ENCODE results near the gene KLHL8. TPM values are rescaled to one million over a fixed set of nuclear protein-coding genes. Genes with fewer than 3 reads are reported as not detected.

KLHL8 gene
- total RNA-seq, 1 donor: 5.4 TPM

DNA sequence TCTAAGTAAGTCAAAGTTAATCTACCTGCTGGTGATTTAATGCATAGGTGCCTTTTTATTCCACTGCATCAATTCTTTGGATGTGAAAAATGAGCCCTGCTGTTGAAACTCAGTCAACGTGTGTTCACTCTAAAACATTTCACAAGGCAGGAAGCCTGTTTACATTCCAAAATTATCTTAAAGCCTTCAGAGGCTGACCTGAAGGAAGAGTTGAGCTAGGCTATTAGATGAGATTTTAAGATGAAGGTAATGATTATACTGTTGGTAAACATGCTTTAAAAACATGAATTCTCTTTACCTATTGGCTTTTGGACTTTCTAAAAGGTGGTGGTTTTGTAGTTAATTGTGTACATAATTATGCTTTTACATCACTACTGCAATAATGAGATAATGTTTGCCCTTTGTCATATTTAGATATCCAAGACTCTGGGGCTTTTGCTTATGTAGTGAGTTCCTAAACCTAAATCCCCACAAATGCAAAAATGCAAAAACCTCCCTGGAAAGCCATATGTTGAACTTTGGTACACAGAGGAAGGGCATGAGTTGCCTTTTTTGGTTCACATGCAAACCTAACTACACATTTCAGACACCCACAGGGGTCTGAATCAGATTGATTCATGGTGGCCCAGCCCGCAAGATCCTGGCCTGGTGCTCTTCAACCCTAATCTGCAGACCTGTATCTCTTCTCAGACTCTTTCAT is 92.3 kb downstream of the KLHL8 start:
- DNase-seq (ENCODE audit: low read depth in 2 of 3, low spot score in 2 of 3): no peak

DNA sequence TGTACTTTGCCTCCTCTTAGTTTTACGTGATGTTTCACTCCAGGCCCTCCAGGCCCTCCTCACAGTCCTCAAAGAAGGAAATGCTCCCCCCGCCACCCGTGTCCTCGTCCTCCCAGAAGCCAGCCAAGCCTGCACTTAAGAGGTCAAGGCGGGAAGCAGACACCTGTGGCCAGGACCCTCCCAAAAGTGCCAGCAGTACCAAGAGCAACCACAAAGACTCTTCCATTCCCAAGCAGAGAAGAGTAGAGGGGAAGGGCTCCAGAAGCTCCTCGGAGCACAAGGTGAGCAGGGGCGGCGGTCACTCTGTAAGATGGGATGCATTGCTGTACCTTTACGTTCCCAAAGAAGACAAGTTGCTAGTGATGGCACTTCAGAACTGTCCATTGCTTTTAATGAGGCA is 94.4 kb downstream of the KLHL8 start:
- DNase-seq (ENCODE audit: low read depth in 2 of 3, low spot score in 2 of 3): no peak

DNA sequence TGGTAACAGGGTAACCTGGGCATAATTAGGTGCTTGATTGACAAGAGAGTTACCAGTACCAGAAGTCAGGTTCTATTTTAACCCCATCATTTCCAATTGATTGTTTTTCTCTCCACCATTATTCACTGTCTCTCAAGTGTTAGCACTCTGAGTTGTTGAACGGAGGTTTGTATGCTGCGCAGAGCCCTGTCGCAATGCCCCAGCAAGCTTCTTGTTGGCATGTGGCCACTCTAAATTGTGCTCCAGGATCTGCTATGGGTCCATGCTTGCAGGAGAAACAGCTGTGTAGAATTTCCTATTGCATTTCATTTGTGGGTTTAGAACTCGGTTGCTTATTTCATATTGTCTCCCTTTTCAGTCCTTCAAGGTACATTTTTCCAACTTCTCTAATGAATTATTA is 98.2 kb downstream of the KLHL8 start:
- DNase-seq (ENCODE audit: low read depth in 2 of 3, low spot score in 2 of 3): no peak

GRCh38 chr4:87121341-87122065 is 98.9 kb downstream of the KLHL8 start:
- peak in 1 of 3 donors; percentile 43 for DNase-seq (ENCODE audit: low read depth in 2 of 3, low spot score in 2 of 3)

DNA sequence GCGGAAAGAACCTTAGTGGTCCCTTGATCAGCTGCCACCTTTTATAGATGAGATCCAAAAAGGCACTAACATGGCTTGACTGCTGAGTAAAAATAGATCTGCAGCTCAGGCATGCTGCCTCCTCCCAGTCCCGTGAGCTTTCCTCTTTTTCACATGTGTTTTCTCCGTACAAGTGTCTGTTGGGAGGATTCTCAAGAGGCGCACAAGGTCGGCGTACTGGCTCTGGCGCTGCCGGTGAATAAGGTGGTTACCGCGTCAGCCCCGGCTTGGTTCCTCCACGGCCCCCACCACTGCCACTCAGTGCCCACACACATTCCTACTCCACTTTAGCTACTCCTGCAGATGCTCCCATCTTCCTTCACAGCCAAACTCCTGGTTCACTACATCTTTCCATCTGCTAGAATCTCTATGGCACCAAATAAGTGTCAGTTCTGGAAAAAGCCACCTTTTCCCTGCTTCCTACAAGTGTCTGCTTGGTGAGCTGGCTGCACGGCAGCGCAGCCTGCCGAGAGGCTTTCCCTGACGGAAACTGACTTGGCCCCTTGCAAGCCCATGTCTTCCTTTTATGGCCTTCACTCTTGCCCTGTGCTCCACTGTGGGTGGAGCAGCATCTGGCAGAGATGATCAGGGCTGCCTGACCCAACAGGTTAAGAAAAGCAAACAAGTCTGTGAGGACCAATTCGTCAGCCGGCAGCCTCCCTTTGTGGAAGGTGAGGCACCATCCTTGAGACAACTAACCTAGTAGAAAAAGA is 99.8 kb downstream of the KLHL8 start:
- DNase-seq (ENCODE audit: low read depth in 2 of 3, low spot score in 2 of 3): no peak

DNA sequence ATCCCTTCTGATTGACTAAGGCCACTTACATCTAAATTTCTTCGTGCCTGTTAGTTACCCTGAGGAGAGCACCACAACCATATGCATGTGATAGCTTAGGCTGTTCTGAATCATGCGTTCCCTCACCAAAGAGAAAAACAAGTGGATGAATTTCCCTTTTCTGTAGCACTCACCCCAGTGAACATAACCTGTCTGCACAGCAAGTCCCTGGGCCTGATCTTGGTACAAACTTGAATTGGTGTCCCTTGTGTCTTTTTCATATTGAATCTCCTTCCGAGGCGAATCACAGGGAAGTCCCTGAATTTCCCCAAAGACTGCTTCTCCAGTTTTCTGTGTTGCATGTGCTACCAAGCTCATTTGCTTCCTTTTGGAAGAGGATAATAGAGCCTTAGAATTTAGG is 100.4 kb downstream of the KLHL8 start:
- no peak for DNase-seq (ENCODE audit: low read depth in 2 of 3, low spot score in 2 of 3)

DNA sequence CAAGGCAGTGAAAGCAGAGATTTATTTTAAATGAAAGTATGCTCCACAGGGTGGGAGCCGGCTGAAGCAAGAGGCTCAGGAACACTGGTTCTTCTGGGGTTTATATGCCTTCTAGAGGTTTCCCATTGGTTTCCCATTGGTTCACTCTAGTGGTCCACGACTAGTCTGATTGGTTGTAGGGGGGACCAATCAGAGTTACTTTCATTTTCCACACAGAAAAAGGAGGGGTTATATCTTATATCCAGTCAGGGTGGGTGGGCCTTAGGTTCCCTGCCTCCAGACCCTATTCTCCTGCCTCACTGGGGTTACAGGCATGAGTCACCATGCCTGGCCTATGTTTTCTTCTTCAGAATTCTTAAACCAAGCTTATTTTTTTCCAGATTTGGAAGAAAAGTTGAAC is 101.6 kb downstream of the KLHL8 start:
- DNase-seq (ENCODE audit: low read depth in 2 of 3, low spot score in 2 of 3): peak in 2 of 3 donors; percentile 29 to 30

DNA sequence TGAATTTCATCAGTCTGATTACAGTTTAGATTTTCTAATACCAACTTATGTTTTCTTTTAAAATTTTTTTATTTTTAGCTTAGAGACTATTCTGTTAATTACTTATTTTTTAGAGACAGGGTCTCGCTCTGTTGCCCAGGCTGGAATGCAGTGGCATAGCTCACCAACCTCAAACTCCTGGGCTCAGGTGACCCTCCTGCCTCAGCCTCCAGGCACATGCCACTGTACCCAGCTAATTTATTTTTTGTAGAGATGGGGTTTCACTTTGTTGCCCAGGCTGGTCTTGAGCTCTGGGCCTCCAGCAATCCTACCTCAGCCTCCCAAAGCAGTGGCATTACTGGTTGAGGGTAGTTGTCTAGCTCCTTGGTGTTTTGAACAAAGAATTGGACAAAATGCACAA is 102.0 kb downstream of the KLHL8 start:
- no peak for DNase-seq (ENCODE audit: low read depth in 2 of 3, low spot score in 2 of 3)

- DNase-seq (ENCODE audit: low read depth in 2 of 3, low spot score in 2 of 3): no peak
Measured at GRCh38 chr4:87117732-87118075, 102.7 kb downstream of the KLHL8 start.

GRCh38 chr4:87117051-87117731 is 103.2 kb downstream of the KLHL8 start:
- DNase-seq (ENCODE audit: low read depth in 2 of 3, low spot score in 2 of 3): no peak

DNA sequence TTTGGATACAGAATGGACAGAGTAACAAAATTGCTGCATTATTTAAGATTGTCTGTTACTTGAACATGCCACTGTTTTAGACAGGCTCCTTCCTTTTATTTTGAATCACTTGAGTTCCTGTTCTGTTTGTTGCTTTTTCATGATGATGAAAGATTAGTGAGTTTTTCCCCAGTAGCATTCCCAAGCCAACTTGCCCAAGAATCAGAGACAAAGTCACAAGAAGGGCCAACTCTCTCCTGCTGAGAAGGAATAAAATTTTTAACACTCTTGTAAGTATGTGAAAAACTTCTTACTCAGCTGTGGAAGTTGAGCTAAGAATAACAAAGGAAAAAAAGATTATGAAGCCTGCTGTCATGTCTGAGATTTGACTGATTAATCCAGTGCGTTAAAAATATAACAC is 104.2 kb downstream of the KLHL8 start:
- DNase-seq (ENCODE audit: low read depth in 2 of 3, low spot score in 2 of 3): no peak

DNA sequence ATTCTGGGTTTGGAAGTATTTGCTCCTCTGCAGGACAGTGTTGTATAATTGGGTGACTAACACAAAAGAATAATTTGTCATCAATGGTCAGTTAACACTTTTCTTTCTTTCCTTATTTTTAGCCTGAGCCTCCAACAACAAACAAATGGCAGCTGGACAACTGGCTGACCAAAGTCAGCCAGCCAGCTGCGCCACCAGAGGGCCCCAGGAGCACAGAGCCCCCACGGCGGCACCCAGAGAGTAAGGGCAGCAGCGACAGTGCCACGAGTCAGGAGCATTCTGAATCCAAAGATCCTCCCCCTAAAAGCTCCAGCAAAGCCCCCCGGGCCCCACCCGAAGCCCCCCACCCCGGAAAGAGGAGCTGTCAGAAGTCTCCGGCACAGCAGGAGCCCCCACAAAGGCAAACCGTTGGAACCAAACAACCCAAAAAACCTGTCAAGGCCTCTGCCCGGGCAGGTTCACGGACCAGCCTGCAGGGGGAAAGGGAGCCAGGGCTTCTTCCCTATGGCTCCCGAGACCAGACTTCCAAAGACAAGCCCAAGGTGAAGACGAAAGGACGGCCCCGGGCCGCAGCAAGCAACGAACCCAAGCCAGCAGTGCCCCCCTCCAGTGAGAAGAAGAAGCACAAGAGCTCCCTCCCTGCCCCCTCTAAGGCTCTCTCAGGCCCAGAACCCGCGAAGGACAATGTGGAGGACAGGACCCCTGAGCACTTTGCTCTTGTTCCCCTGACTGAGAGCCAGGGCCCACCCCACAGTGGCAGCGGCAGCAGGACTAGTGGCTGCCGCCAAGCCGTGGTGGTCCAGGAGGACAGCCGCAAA is 106.0 kb downstream of the KLHL8 start:
- DNase-seq (ENCODE audit: low read depth in 2 of 3, low spot score in 2 of 3): no peak

DNA sequence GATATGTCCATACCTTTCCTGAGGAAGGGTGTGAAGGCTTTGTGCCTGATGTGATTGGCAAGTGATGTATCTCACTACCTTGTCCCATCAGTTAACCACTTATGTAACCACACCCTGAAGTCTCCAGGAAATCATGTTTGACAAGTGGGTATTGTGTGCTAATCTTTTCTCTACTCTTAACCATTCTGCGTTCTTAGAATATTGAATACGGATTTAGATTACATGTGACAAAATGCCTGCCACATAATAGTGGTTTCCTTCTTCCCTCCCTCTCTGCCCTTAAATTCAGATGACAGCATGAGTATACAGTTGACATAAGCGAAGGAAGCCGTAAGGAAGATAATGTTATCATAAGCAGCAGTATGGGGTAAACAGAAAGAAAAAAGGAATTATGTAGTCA is 108.4 kb downstream of the KLHL8 start:
- DNase-seq (ENCODE audit: low read depth in 2 of 3, low spot score in 2 of 3): peak in 1 of 3 donors; percentile 14

Other genes with a start within 250 kb of the KLHL8 start
- gene HSD17B13, start 102.3 kb upstream of the KLHL8 start, total RNA-seq: 0.27 TPM
- gene HSD17B11, start 170.6 kb upstream of the KLHL8 start, total RNA-seq: 63.8 TPM
- gene NUDT9, start 202.0 kb upstream of the KLHL8 start, total RNA-seq: 7.3 TPM